Activated CD8-positive, alpha-beta T cell treated with anti-CD3 and anti-CD28 coated beads for 36 hours (primary cell): ENCODE data around the gene BSPRY. TPM values are rescaled to one million over a fixed set of nuclear protein-coding genes. Genes with fewer than 3 reads are reported as not detected.

Experiments
- ATAC-seq: fragments of 200-7000 bp; cut with Tn5 transposase; one replicate; pipeline ENCODE4 v1.10.0; 2021; ENCODE audit warnings: mild to moderate bottlenecking, moderate library complexity
- CTCF ChIA-PET: fragments of 350-600 bp; sonication (Branson Sonifier 250); formaldehyde crosslinking; loops from one replicate; lab custom pipeline; 2021; ENCODE audit warnings: antibody characterized with exemption; lab: Charles Lee
- POLR2A ChIA-PET: fragments of 350-600 bp; sonication (Branson Sonifier 250); formaldehyde crosslinking; loops from one replicate; lab custom pipeline; 2021; ENCODE audit warnings: antibody characterized with exemption; lab: Charles Lee
- DNase-seq: peaks from one replicate; pipeline ENCODE4 v3.0.0-alpha.2; 2020
- H3K27ac Mint-ChIP-seq: one replicate; pipeline ENCODE4 v1.8.0; 2021; ENCODE audit warnings: mild to moderate bottlenecking, mixed read lengths
- H3K27me3 Mint-ChIP-seq: one replicate; pipeline ENCODE4 v1.8.0; 2021; ENCODE audit warnings: mixed read lengths
- H3K36me3 Mint-ChIP-seq: one replicate; pipeline ENCODE4 v1.8.0; 2021; ENCODE audit warnings: low read depth, mixed read lengths
- H3K4me1 Mint-ChIP-seq: one replicate; pipeline ENCODE4 v1.8.0; 2021; ENCODE audit warnings: low read depth, mixed read lengths
- H3K4me3 Mint-ChIP-seq: one replicate; pipeline ENCODE4 v1.8.0; 2021; ENCODE audit warnings: mild to moderate bottlenecking, moderate library complexity, mixed read lengths
- H3K9me3 Mint-ChIP-seq: one replicate; pipeline ENCODE4 v1.8.0; 2021; ENCODE audit warnings: mixed read lengths
- intact Hi-C: fragments of 100-400 bp; cut with micrococcal nuclease; formaldehyde crosslinking; loops from one replicate; pipeline ENCODE4 v1.10.0; 2022
- total RNA-seq, 2 experiments: library from RNA; stranded (reverse); gene quantifications; one replicate each; pipeline ENCODE4 v1.2.3, GENCODE V29; 2021
- TF ChIP-seq, protein P1 (sequence below): fragments of 200-600 bp; IDR thresholded peaks from one replicate; pipeline ENCODE4 v1.8.0; 2022; ENCODE audit warnings: antibody characterized with exemption, mild to moderate bottlenecking

BSPRY gene
- total RNA-seq, 2 experiments from 2014 or later = 8.2 to 9.1 TPM

DNA sequence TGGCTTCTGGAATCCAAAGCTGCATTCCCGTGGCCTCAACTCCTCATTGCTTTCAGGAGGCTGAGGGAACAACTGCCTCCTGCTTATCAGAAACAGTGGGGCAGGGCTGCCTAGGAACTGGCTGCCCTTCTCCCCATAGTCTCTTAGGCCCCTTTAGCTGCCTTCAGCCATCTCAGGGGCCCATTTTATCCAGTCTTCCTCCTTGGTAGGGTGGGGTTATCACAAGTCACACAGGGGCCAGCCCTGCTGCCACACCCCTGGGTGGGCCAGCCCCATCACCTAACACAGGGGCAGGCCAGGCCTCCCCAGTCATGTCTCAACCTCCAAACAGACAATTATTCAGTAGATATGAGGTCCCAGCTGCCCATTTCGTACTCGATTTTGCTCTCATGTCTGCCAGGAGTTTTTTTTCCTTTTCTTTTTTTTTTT lies 47.9 kb downstream of the BSPRY start:
- no peaks in the 10 kb centered on the region for H3K9me3 Mint-ChIP-seq
- no peaks in the 10 kb centered on the region for H3K27me3 Mint-ChIP-seq
- peaks cover 12% of the 10 kb centered on the region for H3K4me1 Mint-ChIP-seq
- peaks cover 4% of the 10 kb centered on the region for H3K36me3 Mint-ChIP-seq
- ATAC-seq = no peak
- intact Hi-C loops = no loop called here
- TF ChIP-seq, protein P1, sequence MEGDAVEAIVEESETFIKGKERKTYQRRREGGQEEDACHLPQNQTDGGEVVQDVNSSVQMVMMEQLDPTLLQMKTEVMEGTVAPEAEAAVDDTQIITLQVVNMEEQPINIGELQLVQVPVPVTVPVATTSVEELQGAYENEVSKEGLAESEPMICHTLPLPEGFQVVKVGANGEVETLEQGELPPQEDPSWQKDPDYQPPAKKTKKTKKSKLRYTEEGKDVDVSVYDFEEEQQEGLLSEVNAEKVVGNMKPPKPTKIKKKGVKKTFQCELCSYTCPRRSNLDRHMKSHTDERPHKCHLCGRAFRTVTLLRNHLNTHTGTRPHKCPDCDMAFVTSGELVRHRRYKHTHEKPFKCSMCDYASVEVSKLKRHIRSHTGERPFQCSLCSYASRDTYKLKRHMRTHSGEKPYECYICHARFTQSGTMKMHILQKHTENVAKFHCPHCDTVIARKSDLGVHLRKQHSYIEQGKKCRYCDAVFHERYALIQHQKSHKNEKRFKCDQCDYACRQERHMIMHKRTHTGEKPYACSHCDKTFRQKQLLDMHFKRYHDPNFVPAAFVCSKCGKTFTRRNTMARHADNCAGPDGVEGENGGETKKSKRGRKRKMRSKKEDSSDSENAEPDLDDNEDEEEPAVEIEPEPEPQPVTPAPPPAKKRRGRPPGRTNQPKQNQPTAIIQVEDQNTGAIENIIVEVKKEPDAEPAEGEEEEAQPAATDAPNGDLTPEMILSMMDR = no peak
- CTCF ChIA-PET = no interaction called here
- H3K4me3 Mint-ChIP-seq = no peak overlapping the region
- no peak for DNase-seq
- POLR2A ChIA-PET = interaction anchor here (1.1 kb wide), 1 partner anchor 13 kb away, joined by 3 read pairs; no protein-coding TSS in a partner anchor
- no peak overlapping the region for H3K27ac Mint-ChIP-seq

DNA sequence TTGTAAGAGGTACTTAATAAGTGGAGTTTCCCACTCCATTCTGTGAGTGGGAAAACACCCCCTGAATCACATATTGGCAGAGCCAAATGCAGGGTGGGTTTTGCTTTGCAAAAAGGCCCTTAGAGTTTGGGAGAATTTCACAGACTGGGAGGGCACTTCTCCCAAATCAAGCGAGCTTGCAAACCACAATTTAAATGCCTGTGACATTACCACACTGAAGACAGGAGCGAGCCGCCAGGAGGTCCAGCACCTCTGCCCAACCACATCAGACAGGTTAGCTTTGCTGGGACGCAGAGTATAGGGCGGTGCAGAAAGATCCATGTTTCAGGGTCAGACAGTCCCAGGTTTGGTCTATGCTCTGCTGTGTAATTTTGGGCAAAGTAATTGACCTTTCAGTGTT lies 49.5 kb downstream of the BSPRY start:
- ATAC-seq = no peak
- Mint-ChIP-seq H3K9me3 (no peaks in the 10 kb centered on the region), H3K4me1 (peaks cover 12% of the 10 kb centered on the region), H3K4me3 (no peak overlapping the region), H3K27me3 (no peaks in the 10 kb centered on the region), H3K27ac (no peak overlapping the region), H3K36me3 (no peaks in the 10 kb centered on the region)
- DNase-seq = no peak
- intact Hi-C loops = no loop called here
- TF ChIP-seq, protein P1 = no peak
- ChIA-PET CTCF (interaction anchor here (0.6 to 8.8 kb wide), 7 partner anchors 11 to 258 kb away, joined by 3 to 91 read pairs (median 7); partner anchors contain the start of genes C9orf43, CDC26, POLE3 and PRPF4), POLR2A (interaction anchor here (1.1 to 4.6 kb wide), 3 partner anchors 11 to 89 kb away, joined by 3 to 45 read pairs (median 4); partner anchors contain the start of genes C9orf43 and POLE3)

DNA sequence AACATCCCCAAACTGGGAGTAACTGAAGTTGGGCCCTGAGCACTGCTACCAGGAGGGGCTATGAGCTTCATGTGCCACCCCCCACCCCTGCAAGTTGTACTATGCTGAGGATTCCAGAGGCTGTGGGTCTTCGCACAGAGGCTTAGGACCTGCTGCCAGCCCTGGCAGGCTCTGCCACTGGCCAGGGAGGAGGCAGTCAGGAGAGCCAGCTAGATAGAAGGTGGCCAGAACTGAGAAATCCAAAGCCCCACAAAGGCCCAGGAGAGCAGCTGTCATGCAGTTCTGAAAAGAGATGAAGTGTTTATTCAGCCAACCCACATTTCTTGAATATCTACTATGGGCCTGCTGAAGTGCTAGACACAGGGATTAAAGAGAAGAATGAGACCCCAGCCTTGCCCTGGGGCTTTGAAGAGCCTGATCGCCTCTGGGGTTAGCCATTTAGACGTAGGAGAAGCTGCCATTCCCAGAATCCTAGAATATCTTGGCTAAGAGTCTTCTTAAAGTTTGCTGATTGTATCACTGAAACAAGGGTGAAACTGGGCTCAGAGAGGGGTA lies 50.4 kb downstream of the BSPRY start:
- Mint-ChIP-seq H3K36me3 (no peaks in the 10 kb centered on the region), H3K4me3 (peak overlapping the region; percentile 91), H3K27me3 (no peaks in the 10 kb centered on the region), H3K27ac (no peak overlapping the region), H3K9me3 (no peaks in the 10 kb centered on the region), H3K4me1 (peaks cover 12% of the 10 kb centered on the region)
- DNase-seq (no peak), ATAC-seq (no peak)
- ChIA-PET POLR2A (interaction anchor here (1.1 to 4.6 kb wide), 3 partner anchors 10 to 124 kb away, joined by 3 to 45 read pairs (median 4); partner anchors contain the start of genes C9orf43, CDC26, POLE3 and PRPF4), CTCF (interaction anchor here (0.9 to 8.8 kb wide), 11 partner anchors 8 to 257 kb away, joined by 3 to 91 read pairs (median 7); partner anchors contain the start of genes C9orf43, CDC26, POLE3 and PRPF4)
- TF ChIP-seq, protein P1 = no peak
- intact Hi-C loops = no loop called here

DNA sequence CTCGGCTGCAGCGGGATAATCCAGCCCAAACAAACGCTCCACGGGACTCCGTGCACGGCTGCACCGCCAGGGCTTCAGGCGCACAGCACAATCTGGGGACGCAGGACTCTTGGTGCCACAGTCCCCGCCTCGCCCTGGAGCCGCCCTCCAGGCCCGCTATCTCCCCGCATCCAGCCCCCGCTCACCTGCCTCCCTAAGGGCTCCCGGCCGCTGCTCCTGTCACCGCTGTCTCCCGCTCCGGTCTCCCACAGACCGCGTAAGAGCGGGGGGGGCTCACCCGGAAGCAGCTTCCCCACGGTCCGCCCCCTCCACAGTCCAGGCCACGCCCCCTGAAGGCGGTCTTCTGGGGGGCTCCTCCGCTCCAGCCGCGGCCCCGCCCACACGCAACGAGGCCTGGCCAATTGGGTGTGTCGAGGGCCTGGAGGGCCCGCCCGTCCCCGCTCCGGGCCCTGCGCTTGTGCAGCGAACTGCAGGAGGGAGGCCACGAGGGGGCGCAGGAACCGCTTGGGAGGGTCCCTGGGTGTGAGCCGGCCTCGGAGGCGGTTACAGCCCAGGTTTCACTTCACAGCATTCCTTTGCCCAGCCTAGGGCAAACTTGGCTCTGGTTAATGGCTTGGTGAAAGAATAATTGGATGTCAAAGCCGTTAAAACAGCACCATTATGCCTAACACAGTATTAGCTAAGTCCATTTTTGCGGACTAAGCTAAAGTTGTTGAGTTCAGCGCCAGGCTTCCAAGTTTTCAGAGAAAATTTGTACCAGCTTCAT lies 51.9 kb downstream of the BSPRY start, which contains the start of gene ALAD:
Gene ALAD, minus strand, starts transcription at position 258 of the 766 bp plus-strand sequence. CDS start 7,725 bp downstream, outside the sequence.
- peak; percentile 100 for ATAC-seq
- peak within 1 kb of the TSS; percentile 81 for H3K27ac Mint-ChIP-seq
- POLR2A ChIA-PET = interaction anchor here (0.6 to 4.6 kb wide), 5 partner anchors 8 to 192 kb away, joined by 3 to 45 read pairs (median 4); partner anchors contain the start of genes C9orf43, CDC26, POLE3 and PRPF4

More for the DNA sequence above, 51.9 kb downstream of the BSPRY start, which contains the start of gene ALAD:
- CTCF ChIA-PET = interaction anchor here (0.5 to 8.8 kb wide), 39 partner anchors 9 to 281 kb away, joined by 3 to 91 read pairs (median 4); partner anchors contain the start of genes BSPRY, C9orf43, CDC26 and HDHD3
- no peaks in the 10 kb centered on the region for H3K36me3 Mint-ChIP-seq
- TF ChIP-seq, protein P1 = peak; percentile 99
- H3K4me1 Mint-ChIP-seq = peaks cover 12% of the 10 kb centered on the region
- intact Hi-C loops = no loop called here
- peak within 1 kb of the TSS; percentile 91 for H3K4me3 Mint-ChIP-seq
- no peaks in the 10 kb centered on the region for H3K9me3 Mint-ChIP-seq
- H3K27me3 Mint-ChIP-seq = no peaks in the 10 kb centered on the region
- DNase-seq = peak; percentile 99
